GM18870 (cell line): Measurements from ENCODE around the gene XAGE2.

Experiments
- ATAC-seq: cut with Tn5 transposase; IDR thresholded peaks from one replicate; pipeline ENCODE4 v1.9.1; 2021; ENCODE audit warnings: moderate library complexity; ENCODE audit not compliant: unreplicated experiment

Gene XAGE2

DNA sequence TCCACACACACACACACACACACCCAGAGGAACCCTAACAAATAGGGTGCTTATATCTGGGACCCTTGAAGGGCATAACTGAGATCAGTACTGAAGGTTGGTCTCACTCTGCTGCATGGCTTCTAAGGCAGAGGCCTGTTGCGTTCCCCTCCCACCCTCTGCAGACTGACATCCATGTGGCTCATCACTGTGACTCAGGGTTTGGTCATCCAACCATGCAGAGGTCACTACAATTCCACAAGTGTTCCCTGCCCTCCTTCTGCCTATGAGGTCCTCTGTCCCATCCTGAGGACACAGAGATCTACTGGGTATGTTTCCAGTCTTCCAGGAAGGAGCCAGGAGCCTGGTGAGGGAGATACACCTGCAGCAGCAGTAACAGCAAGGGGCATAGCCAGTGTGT is 55.8 kb downstream of the XAGE2 start:
- no peak for ATAC-seq
